ENCODE measurements around the gene GGN.

DNA sequence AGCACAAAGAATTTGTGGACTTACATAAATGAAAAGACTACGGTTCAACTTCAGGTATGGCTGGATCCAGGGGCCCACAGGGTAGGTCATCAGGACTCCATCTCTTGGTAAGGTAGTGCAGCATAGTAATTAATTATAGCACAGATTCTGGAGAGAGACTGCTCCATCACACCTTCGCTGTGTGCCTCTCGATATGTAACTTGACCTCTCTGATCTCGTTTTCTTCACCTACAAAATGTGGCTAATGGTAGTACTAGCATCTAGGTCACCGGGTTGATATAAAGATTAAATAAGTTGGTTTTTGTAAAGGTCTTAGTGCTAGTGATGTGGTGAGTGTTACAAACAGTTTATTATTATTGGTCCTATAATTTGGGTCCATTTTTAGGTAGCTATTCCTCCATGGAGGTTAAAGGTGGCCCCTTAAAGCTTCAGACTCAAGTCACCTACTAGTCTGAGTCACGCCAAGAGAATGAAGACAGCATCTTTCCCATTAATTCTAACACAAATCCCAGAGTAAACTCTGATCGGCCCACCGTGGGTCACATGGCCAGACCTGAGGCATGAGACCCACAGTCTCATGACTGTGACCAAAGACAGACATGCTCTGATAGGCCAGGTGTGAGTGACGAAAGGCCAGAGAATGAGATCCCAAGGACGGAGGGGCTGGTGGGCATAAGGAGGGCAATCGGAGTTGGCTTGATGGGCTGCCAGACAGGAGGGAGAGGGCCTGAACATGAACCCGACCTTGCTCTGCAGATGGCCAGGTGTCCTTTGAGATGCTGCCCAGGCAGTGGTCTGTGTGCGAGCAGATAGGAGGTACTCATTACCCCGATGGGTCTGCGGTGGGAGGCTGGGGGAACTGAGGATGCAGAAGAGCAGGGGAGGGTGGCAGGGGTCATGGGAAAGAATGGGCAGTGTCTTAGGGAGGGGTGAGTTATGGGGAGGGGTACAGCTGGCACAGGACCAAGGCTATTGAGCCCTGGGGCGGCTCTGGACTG, 31.8 kb downstream of the GGN start:
- TF ChIP-seq, protein P1, sequence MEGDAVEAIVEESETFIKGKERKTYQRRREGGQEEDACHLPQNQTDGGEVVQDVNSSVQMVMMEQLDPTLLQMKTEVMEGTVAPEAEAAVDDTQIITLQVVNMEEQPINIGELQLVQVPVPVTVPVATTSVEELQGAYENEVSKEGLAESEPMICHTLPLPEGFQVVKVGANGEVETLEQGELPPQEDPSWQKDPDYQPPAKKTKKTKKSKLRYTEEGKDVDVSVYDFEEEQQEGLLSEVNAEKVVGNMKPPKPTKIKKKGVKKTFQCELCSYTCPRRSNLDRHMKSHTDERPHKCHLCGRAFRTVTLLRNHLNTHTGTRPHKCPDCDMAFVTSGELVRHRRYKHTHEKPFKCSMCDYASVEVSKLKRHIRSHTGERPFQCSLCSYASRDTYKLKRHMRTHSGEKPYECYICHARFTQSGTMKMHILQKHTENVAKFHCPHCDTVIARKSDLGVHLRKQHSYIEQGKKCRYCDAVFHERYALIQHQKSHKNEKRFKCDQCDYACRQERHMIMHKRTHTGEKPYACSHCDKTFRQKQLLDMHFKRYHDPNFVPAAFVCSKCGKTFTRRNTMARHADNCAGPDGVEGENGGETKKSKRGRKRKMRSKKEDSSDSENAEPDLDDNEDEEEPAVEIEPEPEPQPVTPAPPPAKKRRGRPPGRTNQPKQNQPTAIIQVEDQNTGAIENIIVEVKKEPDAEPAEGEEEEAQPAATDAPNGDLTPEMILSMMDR (IDR thresholded peaks at IDR 0.05 in 2 of 3, conservative IDR thresholded peaks at IDR 0.05 in 1 of 3; ENCODE audit: borderline replicate concordance in 1 of 3, insufficient read depth in 1 of 3, low read depth in 2 of 3, low read length in 2 of 3): no peak
- TF ChIP-seq POLR2A (IDR thresholded peaks at IDR 0.05; ENCODE audit: borderline replicate concordance, extremely low read depth, insufficient read depth, insufficient read length) (no peak), EZH2phosphoT487 (IDR thresholded peaks at IDR 0.05; ENCODE audit: borderline replicate concordance) (no peak), SIN3A (IDR thresholded peaks at IDR 0.05; ENCODE audit: low read depth) (no peak), EZH2 (IDR thresholded peaks at IDR 0.05) (no peak), ZFX (IDR thresholded peaks at IDR 0.05) (no peak), JUND (IDR thresholded peaks at IDR 0.05) (no peak), SP1 (IDR thresholded peaks at IDR 0.05; ENCODE audit: low read depth) (no peak), EGR1 (IDR thresholded peaks at IDR 0.05; ENCODE audit: low read depth) (no peak), POLR2AphosphoS5 (IDR thresholded peaks at IDR 0.05; ENCODE audit: low read depth, low read length) (no peak)
- TF ChIP-seq, protein P2, sequence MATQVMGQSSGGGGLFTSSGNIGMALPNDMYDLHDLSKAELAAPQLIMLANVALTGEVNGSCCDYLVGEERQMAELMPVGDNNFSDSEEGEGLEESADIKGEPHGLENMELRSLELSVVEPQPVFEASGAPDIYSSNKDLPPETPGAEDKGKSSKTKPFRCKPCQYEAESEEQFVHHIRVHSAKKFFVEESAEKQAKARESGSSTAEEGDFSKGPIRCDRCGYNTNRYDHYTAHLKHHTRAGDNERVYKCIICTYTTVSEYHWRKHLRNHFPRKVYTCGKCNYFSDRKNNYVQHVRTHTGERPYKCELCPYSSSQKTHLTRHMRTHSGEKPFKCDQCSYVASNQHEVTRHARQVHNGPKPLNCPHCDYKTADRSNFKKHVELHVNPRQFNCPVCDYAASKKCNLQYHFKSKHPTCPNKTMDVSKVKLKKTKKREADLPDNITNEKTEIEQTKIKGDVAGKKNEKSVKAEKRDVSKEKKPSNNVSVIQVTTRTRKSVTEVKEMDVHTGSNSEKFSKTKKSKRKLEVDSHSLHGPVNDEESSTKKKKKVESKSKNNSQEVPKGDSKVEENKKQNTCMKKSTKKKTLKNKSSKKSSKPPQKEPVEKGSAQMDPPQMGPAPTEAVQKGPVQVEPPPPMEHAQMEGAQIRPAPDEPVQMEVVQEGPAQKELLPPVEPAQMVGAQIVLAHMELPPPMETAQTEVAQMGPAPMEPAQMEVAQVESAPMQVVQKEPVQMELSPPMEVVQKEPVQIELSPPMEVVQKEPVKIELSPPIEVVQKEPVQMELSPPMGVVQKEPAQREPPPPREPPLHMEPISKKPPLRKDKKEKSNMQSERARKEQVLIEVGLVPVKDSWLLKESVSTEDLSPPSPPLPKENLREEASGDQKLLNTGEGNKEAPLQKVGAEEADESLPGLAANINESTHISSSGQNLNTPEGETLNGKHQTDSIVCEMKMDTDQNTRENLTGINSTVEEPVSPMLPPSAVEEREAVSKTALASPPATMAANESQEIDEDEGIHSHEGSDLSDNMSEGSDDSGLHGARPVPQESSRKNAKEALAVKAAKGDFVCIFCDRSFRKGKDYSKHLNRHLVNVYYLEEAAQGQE (IDR thresholded peaks at IDR 0.05; ENCODE audit: low read depth): no peak

Measured in HCT116 (cell line).